Activated naive CD4-positive, alpha-beta T cell treated with anti-CD3 and anti-CD28 coated beads for 36 hours (primary cell): ENCODE data around the gene BDKRB1. TPM values are rescaled to one million over a fixed set of nuclear protein-coding genes. Genes with fewer than 3 reads are reported as not detected.

Source experiments
- CTCF ChIA-PET: fragments of 350-600 bp; sonication (Branson Sonifier 250); formaldehyde crosslinking; loops from one replicate; lab custom pipeline; 2021; ENCODE audit warnings: antibody characterized with exemption; lab: Charles Lee
- DNase-seq: peaks from one replicate; pipeline ENCODE4 v3.0.0-alpha.2; 2020
- H3K27ac Mint-ChIP-seq: one replicate; pipeline ENCODE4 v1.8.0; 2021; ENCODE audit warnings: mild to moderate bottlenecking, mixed read lengths
- H3K27me3 Mint-ChIP-seq: one replicate; pipeline ENCODE4 v1.8.0; 2021; ENCODE audit warnings: low read depth, mixed read lengths
- H3K36me3 Mint-ChIP-seq: one replicate; pipeline ENCODE4 v1.8.0; 2021; ENCODE audit warnings: low read depth, mixed read lengths
- H3K4me1 Mint-ChIP-seq: one replicate; pipeline ENCODE4 v1.8.0; 2021; ENCODE audit warnings: low read depth, mixed read lengths
- H3K4me3 Mint-ChIP-seq: one replicate; pipeline ENCODE4 v1.8.0; 2021; ENCODE audit warnings: mild to moderate bottlenecking, moderate library complexity, mixed read lengths
- H3K9me3 Mint-ChIP-seq: one replicate; pipeline ENCODE4 v1.8.0; 2021; ENCODE audit warnings: mixed read lengths
- intact Hi-C: fragments of 100-400 bp; cut with micrococcal nuclease; formaldehyde crosslinking; loops from one replicate; pipeline ENCODE4 v1.15.1; 2023
- total RNA-seq, 2 experiments: library from RNA; stranded (reverse); gene quantifications; one replicate each; pipeline ENCODE4 v1.2.3, GENCODE V29; 2021

Gene BDKRB1
- total RNA-seq, 2 experiments from 2014 or later: not detected

DNA sequence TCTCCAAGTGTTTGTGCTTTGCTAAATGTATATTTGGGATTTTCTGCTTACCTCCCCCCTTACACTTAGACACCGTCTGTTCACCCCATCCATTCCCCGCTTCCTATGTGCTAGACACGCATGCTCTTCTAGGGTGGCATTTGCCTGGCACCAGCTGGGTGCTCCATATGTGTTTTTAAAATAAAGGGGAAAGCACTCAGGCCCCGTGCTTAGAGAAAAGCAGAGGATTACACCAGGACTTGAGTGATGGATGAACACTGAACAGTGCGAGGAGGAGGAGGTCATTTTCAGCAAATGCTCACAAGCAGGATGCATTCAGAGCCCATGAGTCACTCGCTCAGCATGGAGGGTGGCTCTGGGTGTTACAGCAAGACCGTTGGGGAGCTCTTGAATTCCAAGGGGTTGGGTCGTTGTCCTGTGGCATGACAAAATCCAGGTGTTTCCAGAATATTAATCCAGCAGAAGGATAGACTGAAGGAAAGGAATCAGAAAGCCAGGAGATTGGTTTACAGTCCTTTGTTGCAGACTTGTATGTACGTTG lies 2.9 kb upstream of the BDKRB1 start:
- intact Hi-C loops: no loop called here
- CTCF ChIA-PET: interaction anchor here (0.5 kb wide), 1 partner anchor 29 kb away, joined by 3 read pairs; no protein-coding TSS in a partner anchor
- no peak overlapping the region for H3K27ac Mint-ChIP-seq
- H3K4me3 Mint-ChIP-seq: no peak overlapping the region
- H3K27me3 Mint-ChIP-seq: peaks cover 9% of the 10 kb centered on the region
- no peaks in the 10 kb centered on the region for H3K4me1 Mint-ChIP-seq
- no peaks in the 10 kb centered on the region for H3K9me3 Mint-ChIP-seq
- H3K36me3 Mint-ChIP-seq: no peaks in the 10 kb centered on the region
- DNase-seq: no peak

DNA sequence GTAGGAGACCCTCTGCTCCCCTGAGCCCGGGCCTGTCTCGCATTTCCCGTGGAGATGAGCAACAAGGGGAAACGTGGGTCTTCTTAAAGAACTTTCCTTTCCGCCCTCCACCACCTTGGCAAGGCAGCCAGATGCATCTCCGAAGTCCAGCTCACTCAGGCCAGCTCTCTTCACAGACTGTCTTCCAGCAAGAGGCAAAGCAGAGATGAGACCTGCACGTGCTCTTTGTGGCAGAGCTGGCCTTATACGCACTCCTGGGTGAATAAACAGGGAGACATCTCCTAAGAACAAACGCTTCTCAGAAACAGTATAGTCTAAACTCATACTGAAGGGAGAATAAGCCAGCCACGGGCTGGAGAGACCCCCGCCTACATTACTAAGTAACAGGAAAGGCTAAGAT lies 1.3 kb upstream of the BDKRB1 start:
- H3K4me3 Mint-ChIP-seq: no peak overlapping the region
- CTCF ChIA-PET: no interaction called here
- no peaks in the 10 kb centered on the region for H3K9me3 Mint-ChIP-seq
- peaks cover 9% of the 10 kb centered on the region for H3K27me3 Mint-ChIP-seq
- H3K4me1 Mint-ChIP-seq: no peaks in the 10 kb centered on the region
- H3K36me3 Mint-ChIP-seq: no peaks in the 10 kb centered on the region
- intact Hi-C loops: loop anchor here (5.0 kb wide), 1 partner anchor 152 kb away; no protein-coding TSS in a partner anchor
- no peak overlapping the region for H3K27ac Mint-ChIP-seq
- DNase-seq: no peak

DNA sequence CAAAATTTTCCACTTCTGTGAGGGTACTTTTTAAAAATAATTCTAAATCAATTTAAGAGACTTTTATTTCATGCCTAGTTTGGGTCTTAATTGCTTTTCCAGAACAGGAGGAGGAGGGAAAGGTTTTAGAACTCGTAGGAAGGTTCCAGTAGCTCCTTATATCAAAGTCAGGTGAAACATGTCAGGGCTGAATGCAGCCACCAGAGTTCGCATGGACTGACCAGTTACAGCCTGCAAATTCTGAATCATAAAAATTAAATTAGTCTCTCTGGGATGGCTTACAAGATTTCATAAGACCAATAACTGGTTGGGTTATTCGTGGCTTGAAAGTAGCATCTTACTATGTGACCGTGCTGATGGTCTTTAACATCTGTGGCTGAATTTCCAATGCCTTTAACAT lies 397 bp downstream of the BDKRB1 start:
- Mint-ChIP-seq H3K27me3 (peaks cover 9% of the 10 kb centered on the region), H3K4me3 (no peak overlapping the region), H3K36me3 (no peaks in the 10 kb centered on the region), H3K4me1 (no peaks in the 10 kb centered on the region), H3K9me3 (no peaks in the 10 kb centered on the region), H3K27ac (no peak overlapping the region)
- CTCF ChIA-PET: no interaction called here
- intact Hi-C loops: loop anchor here (5.0 kb wide), 1 partner anchor 154 kb away; no protein-coding TSS in a partner anchor
- DNase-seq: no peak

DNA sequence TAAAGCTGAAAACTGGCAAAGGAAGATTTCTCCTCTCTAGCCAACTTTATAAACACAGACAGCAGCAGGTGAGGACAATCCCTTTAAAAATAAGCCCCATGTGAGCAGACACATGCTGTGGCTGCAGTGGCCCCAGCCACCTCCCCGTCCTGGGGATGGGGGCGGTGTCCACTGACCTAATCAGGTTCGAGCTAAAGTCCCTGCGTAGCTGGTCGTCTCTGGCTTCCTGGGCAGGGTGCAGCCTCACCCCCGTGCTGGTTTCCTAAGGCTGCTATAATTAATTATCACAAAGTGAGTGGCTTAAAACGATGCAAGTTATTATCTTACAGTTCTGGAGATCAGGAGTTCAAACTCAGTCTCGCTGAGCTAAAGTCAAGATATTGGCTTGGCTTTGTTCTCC lies 1.0 kb downstream of the BDKRB1 start:
- intact Hi-C loops: loop anchor here (5.0 kb wide), 1 partner anchor 155 kb away; no protein-coding TSS in a partner anchor
- no peaks in the 10 kb centered on the region for H3K4me1 Mint-ChIP-seq
- CTCF ChIA-PET: no interaction called here
- no peaks in the 10 kb centered on the region for H3K36me3 Mint-ChIP-seq
- no peak for DNase-seq
- H3K27ac Mint-ChIP-seq: no peak overlapping the region
- H3K9me3 Mint-ChIP-seq: no peaks in the 10 kb centered on the region
- peaks cover 9% of the 10 kb centered on the region for H3K27me3 Mint-ChIP-seq
- H3K4me3 Mint-ChIP-seq: no peak overlapping the region

DNA sequence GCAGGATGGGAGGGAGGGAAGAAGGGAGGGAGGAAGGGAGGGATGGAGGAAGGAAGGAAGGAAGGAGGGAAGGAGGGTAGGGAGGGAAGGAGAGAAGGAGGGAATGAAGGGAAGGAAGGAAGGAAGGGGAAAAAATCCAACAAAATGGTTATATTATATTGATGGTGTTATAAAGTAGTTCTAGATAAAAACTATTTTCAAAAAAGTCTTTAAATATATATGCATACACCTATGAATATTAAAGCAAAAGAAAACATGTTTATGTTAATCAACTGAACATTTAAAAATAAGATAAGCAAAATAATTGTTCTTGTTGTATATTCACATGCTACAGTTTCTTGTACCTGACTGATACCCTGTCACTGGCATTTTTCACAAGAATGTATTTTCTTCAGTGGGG lies 1.9 kb downstream of the BDKRB1 start:
- peaks cover 9% of the 10 kb centered on the region for H3K27me3 Mint-ChIP-seq

DNA sequence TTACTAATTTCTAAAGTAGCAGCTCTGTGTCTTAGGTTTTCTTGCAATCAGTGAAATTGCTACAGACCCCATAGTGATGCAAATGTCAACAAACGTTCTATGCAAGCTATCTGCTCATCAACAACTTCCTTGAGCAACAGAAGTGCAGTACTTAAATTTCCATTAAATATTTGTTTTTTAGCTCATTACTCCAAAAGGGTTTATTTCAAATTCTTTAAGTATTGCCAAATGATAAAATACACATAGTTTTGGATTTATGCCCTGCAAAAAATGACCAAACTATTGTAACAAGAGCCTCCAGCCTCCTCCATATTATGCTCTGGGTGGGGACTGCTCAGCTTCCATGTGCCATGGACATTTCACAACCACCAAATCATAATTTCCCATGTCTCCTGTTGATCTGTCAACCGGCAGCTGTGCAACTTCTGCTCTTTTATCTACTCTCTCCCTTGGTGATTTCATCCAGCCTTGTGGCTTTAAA lies 4.4 kb downstream of the BDKRB1 start:
- no peak for DNase-seq
- intact Hi-C loops: no loop called here
- no peaks in the 10 kb centered on the region for H3K9me3 Mint-ChIP-seq
- CTCF ChIA-PET: interaction anchor here (1.5 kb wide), 1 partner anchor 16 kb away, joined by 4 read pairs; no protein-coding TSS in a partner anchor
- no peaks in the 10 kb centered on the region for H3K4me1 Mint-ChIP-seq
- H3K27ac Mint-ChIP-seq: no peak overlapping the region
- no peak overlapping the region for H3K4me3 Mint-ChIP-seq
- peaks cover 6% of the 10 kb centered on the region for H3K27me3 Mint-ChIP-seq
- H3K36me3 Mint-ChIP-seq: no peaks in the 10 kb centered on the region

More for the DNA sequence above, 1.9 kb downstream of the BDKRB1 start:
- no peak overlapping the region for H3K4me3 Mint-ChIP-seq
- H3K36me3 Mint-ChIP-seq: no peaks in the 10 kb centered on the region
- DNase-seq: no peak
- H3K9me3 Mint-ChIP-seq: no peaks in the 10 kb centered on the region
- no peaks in the 10 kb centered on the region for H3K4me1 Mint-ChIP-seq
- CTCF ChIA-PET: interaction anchor here (1.3 kb wide), 1 partner anchor 157 kb away, joined by 3 read pairs; no protein-coding TSS in a partner anchor
- intact Hi-C loops: loop anchor here (5.0 kb wide), 1 partner anchor 156 kb away; no protein-coding TSS in a partner anchor
- H3K27ac Mint-ChIP-seq: no peak overlapping the region

DNA sequence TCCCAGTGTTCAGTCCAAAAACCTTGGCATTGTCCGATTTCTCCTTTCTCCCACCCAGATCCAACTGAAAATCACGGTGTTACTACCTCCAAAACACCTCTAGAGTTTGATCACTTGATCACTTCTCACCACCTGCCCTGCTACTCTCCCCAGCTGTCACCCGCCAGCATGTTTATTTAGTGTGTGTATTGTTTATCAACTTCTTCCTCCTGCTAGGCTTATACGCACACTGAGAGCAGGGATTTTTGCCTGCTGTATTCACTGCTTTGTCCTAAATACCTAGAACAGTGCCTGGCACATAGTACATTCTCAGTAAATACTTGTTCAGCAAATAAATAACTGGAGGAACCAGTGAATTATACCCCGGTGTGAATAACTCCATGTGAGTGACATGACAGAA lies 5.0 kb downstream of the BDKRB1 start:
- Mint-ChIP-seq H3K27ac (no peak overlapping the region), H3K9me3 (no peaks in the 10 kb centered on the region), H3K4me1 (no peaks in the 10 kb centered on the region), H3K27me3 (peaks cover 6% of the 10 kb centered on the region), H3K4me3 (no peak overlapping the region), H3K36me3 (no peaks in the 10 kb centered on the region)
- no peak for DNase-seq
- intact Hi-C loops: no loop called here
- CTCF ChIA-PET: interaction anchor here (1.2 to 1.5 kb wide), 3 partner anchors 13 to 160 kb away, joined by 4 to 5 read pairs (median 4); no protein-coding TSS in a partner anchor

DNA sequence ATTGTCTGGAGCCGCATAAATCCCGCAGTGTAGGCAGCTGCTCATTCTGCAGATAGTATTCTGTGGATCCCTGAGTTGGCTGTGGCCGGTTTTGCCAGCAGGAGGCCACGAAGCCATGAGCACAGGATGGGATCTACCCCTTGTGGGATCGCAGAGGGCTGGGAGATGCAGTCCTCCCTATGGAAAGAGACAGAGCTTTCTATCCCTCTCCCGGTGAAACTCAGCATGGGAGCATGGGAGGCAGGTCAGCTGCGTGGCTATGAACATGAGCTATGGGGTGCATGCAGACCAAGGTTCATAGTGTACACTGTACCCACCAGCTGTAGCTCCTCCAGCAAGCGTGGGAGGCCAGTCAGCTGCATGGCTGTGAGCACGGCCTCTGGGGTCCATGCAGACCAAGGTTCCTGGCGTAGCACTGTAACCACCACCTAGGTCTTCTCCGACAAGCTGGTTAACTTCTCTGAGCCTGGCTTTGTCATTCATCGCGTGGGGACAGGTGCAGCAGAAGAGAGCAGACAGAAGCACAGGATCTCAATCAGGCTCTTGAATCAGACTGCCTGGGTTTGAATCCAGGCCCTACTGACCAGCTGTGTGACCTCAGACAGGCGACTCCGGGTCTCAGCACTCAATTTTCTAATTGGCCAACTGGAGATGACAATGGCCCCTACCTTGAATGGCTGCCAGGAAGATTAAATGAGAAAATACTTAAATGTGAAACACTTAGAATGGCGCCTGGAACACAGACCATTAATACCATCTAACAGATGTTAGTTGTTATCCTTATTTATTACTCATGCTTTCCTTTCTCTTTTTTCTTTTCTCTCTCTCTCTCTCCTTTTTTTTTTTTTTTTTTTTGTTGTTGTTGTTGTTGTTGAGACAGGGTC lies 6.0 kb downstream of the BDKRB1 start:
- Mint-ChIP-seq H3K4me3 (no peak overlapping the region), H3K27me3 (peaks cover 6% of the 10 kb centered on the region), H3K9me3 (no peaks in the 10 kb centered on the region), H3K4me1 (no peaks in the 10 kb centered on the region), H3K27ac (no peak overlapping the region), H3K36me3 (no peaks in the 10 kb centered on the region)
- CTCF ChIA-PET: interaction anchor here (1.2 to 1.4 kb wide), 2 partner anchors 12 to 161 kb away, joined by 4 to 5 read pairs; no protein-coding TSS in a partner anchor
- DNase-seq: no peak
- intact Hi-C loops: no loop called here

DNA sequence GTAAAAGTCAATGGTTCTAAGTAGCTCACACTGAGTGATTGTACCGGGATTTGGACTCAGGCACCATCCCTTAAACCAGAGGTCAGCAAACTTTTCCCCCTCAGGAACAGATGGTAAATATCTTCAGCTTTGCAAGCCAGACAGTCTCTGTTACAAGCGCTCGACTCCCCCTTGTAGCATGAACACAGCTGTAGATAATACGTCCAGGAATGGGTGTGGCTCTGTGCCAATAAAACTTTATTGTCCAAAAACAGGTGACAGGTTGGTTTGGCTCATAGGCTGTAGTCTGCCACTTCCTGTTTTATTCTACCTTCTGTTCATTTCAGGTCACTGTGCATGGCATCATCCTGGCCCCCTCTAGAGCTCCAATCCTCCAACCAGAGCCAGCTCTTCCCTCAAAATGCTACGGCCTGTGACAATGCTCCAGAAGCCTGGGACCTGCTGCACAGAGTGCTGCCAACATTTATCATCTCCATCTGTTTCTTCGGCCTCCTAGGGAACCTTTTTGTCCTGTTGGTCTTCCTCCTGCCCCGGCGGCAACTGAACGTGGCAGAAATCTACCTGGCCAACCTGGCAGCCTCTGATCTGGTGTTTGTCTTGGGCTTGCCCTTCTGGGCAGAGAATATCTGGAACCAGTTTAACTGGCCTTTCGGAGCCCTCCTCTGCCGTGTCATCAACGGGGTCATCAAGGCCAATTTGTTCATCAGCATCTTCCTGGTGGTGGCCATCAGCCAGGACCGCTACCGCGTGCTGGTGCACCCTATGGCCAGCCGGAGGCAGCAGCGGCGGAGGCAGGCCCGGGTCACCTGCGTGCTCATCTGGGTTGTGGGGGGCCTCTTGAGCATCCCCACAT lies 7.6 kb downstream of the BDKRB1 start:
- Mint-ChIP-seq H3K36me3 (no peaks in the 10 kb centered on the region), H3K4me3 (no peak overlapping the region), H3K27me3 (no peaks in the 10 kb centered on the region), H3K9me3 (no peaks in the 10 kb centered on the region), H3K27ac (peak overlapping the region; percentile 21), H3K4me1 (no peaks in the 10 kb centered on the region)
- CTCF ChIA-PET: no interaction called here
- DNase-seq: no peak
- intact Hi-C loops: no loop called here

DNA sequence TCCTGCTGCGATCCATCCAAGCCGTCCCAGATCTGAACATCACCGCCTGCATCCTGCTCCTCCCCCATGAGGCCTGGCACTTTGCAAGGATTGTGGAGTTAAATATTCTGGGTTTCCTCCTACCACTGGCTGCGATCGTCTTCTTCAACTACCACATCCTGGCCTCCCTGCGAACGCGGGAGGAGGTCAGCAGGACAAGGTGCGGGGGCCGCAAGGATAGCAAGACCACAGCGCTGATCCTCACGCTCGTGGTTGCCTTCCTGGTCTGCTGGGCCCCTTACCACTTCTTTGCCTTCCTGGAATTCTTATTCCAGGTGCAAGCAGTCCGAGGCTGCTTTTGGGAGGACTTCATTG lies 8.2 kb downstream of the BDKRB1 start:
- H3K4me3 Mint-ChIP-seq: no peak overlapping the region
- no peaks in the 10 kb centered on the region for H3K27me3 Mint-ChIP-seq
- no peaks in the 10 kb centered on the region for H3K4me1 Mint-ChIP-seq
- intact Hi-C loops: no loop called here
- CTCF ChIA-PET: no interaction called here
- H3K9me3 Mint-ChIP-seq: no peaks in the 10 kb centered on the region
- no peak for DNase-seq
- H3K36me3 Mint-ChIP-seq: no peaks in the 10 kb centered on the region
- no peak overlapping the region for H3K27ac Mint-ChIP-seq

DNA sequence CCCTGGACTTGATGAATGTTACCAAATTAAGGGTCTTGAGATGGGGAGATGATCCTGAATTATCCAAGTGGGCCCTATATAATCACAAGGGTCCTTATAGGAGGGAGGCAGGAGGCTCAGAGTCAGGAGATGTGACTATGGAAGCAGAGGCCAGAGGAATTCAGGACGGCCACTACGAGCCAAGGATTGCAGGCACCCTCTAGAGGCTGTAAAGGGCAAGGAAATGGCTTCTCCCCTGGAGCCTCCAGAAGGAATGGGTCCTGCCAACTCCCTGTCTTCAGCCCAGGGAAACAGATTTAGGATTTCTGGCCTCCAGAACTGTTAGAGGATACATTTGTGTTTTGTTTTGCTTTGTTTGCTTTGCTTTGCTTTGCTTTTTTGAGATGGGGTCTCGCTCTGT lies 8.8 kb downstream of the BDKRB1 start:
- no peak for DNase-seq
- Mint-ChIP-seq H3K36me3 (no peaks in the 10 kb centered on the region), H3K27me3 (no peaks in the 10 kb centered on the region), H3K4me3 (no peak overlapping the region), H3K4me1 (no peaks in the 10 kb centered on the region), H3K9me3 (no peaks in the 10 kb centered on the region), H3K27ac (no peak overlapping the region)
- CTCF ChIA-PET: no interaction called here
- intact Hi-C loops: no loop called here
